Tibial nerve (tissue), 4 donors: ENCODE results near the gene KHDRBS1. TPM values are rescaled to one million over a fixed set of nuclear protein-coding genes. Genes with fewer than 3 reads are reported as not detected.
"Not testable (repeated sequence)": the region's sequence is repeated elsewhere in the genome, so short reads cannot be mapped to it uniquely, and the experiment has no call there.

Source experiments
- DNase-seq, 2 donors: peaks; one replicate each; pipeline ENCODE4 v3.0.0-alpha.2; 2019; ENCODE audit warnings: low spot score in 2 of 2
- H3K27ac ChIP-seq, 4 donors: fragments of 200-600 bp; sonication (generic) in 3 of 4; one replicate each; pipeline ENCODE4 v1.5.1; 2017 to 2019; ENCODE audit warnings: mild to moderate bottlenecking in 1 of 4
- H3K27me3 ChIP-seq, 2 donors: fragments of 200-600 bp; sonication (generic) in 1 of 2; one replicate each; pipeline versions ENCODE4 v1.5.1 to v1.6.0; 2017 to 2019
- H3K36me3 ChIP-seq, 3 donors: fragments of 200-600 bp; sonication (generic); one replicate each; pipeline ENCODE4 v1.5.1; 2018 to 2019
- H3K4me1 ChIP-seq, 4 donors: fragments of 200-600 bp; sonication (generic) in 3 of 4; one replicate each; pipeline ENCODE4 v1.5.1; 2017 to 2019
- H3K4me3 ChIP-seq, 4 donors: fragments of 200-600 bp; sonication (generic) in 3 of 4; one replicate each; pipeline ENCODE4 v1.5.1; 2017 to 2019; ENCODE audit warnings: mild to moderate bottlenecking in 1 of 4, moderate library complexity in 1 of 4
- H3K9me3 ChIP-seq, 4 donors: fragments of 200-600 bp; sonication (generic) in 3 of 4; one replicate each; pipeline ENCODE4 v1.5.1; 2017 to 2019
- CTCF ChIP-seq, 5 experiments: fragments of 200-600 bp in 3 of 5; fragments of 450-650 bp in 2 of 5; sonication (generic) in 3 of 5; IDR thresholded peaks; one replicate each; pipeline ENCODE4 v1.5.1; 2016 to 2019; ENCODE audit warnings: antibody characterized with exemption in 5 of 5, mild to moderate bottlenecking in 3 of 5, moderate library complexity in 2 of 5
- EP300 ChIP-seq, 2 donors: sonication (generic); formaldehyde crosslinking; IDR thresholded peaks; one replicate each; pipeline ENCODE4 v1.6.1; 2017; ENCODE audit warnings: antibody characterized with exemption in 2 of 2, mild to moderate bottlenecking in 1 of 2
- POLR2A ChIP-seq, 2 donors: fragments of 450-650 bp; IDR thresholded peaks; one replicate each; pipeline ENCODE4 v1.6.1; 2017; ENCODE audit warnings: antibody characterized with exemption in 2 of 2, mild to moderate bottlenecking in 2 of 2, moderate library complexity in 2 of 2
- WGBS, 2 donors: methylation state at CpG; one replicate each; pipeline ENCODE4 v1.1.5; 2018; 5-methylcytosine and 5-hydroxymethylcytosine counted together
- total RNA-seq, 4 donors: library from RNA; depleted of rRNA; stranded (reverse); fragments of >200 nt; gene quantifications; one replicate each; pipeline ENCODE4 v1.1.0, GENCODE V29; 2016

KHDRBS1 gene
- total RNA-seq, 4 donors from 2014 or later: 61.5 to 92.6 (median 78.6) TPM

- no peaks in the 10 kb centered on the region for H3K27me3 ChIP-seq
- DNase-seq: no peak
- H3K4me3 ChIP-seq: no peak overlapping the region
- H3K27ac ChIP-seq: no peak overlapping the region
- no peaks in the 10 kb centered on the region for H3K9me3 ChIP-seq
- TF ChIP-seq POLR2A (IDR thresholded peaks at IDR 0.05) (no peak), CTCF (IDR thresholded peaks at IDR 0.05) (no peak), EP300 (IDR thresholded peaks at IDR 0.05) (no peak)
- no peaks in the 10 kb centered on the region for H3K36me3 ChIP-seq
- H3K4me1 ChIP-seq: peaks cover 0 to 13% (median 0%) of the 10 kb centered on the region in 4 donors
- 81% methylated on average over 3 of the region's 3 CpGs for WGBS, 2 donors
Measured at GRCh38 chr1:31995263-31995662, 18.4 kb upstream of the KHDRBS1 start.

DNA sequence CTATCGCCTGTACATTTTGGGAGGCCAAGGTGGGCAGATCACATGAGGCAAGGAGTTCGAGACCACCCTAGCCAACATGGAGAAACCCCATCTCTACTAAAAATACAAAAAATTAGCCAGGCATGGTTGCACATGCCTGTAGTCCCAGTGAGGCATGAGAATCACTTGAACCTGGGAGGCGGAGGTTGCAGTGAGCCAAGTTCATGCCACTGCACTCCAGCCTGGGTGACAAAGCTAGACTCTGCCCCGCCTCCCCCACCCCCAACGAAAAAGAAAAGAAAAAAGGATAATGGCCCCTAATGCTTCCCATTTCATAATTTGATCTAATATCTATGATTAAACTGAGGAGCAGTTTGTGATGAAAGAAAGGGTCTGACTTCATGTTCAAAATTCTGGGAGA lies 17.5 kb upstream of the KHDRBS1 start:
- whole genome bisulfite sequencing, 2 donors: 85 to 89% methylated on average over 5 of the region's 5 CpGs
- not testable (repeated sequence) for DNase-seq, H3K27ac ChIP-seq, H3K36me3 ChIP-seq, H3K27me3 ChIP-seq, H3K4me1 ChIP-seq, H3K9me3 ChIP-seq, H3K4me3 ChIP-seq

DNA sequence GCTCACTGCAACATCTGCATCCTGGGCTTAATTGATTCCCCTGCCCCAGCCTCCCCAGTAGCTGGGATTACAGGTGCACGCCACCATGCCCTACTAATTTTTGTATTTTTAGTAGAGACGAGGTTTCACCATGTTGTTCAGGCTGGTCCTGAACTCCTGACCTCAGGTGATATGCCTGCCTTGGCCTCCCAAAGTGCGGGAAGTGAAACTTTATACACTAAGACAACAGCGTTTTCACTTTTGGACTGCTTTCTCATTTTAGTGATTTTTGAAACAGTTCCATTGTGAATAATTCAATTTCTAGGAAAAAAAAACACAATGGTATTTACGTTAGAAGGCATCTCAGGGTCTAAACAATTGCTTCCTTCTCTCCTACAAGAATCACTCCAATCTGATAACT lies 11.8 kb upstream of the KHDRBS1 start:
- Histone ChIP-seq H3K27ac (peak overlapping the region in 1 of 4 donors; percentile 25), H3K4me3 (no peak overlapping the region), H3K27me3 (no peaks in the 10 kb centered on the region), H3K36me3 (no peaks in the 10 kb centered on the region), H3K4me1 (peaks cover 0 to 5% (median 0%) of the 10 kb centered on the region in 4 donors), H3K9me3 (no peaks in the 10 kb centered on the region)
- WGBS, 2 donors: 56 to 61% methylated on average over 5 of the region's 5 CpGs
- no peak for TF ChIP-seq POLR2A (IDR thresholded peaks at IDR 0.05)
- TF ChIP-seq EP300 (IDR thresholded peaks at IDR 0.05): no peak
- no peak for TF ChIP-seq CTCF (IDR thresholded peaks at IDR 0.05)
- DNase-seq: no peak

GRCh38 chr1:32002285-32002684 lies 11.4 kb upstream of the KHDRBS1 start:
- WGBS, 2 donors: 18 to 43% methylated on average over 4 of the region's 4 CpGs
- H3K27ac ChIP-seq: peak overlapping the region in 1 of 4 donors; percentile 25
- H3K9me3 ChIP-seq, H3K4me3 ChIP-seq, DNase-seq, H3K36me3 ChIP-seq, H3K4me1 ChIP-seq, H3K27me3 ChIP-seq: not testable (repeated sequence)

- TF ChIP-seq CTCF (IDR thresholded peaks at IDR 0.05): no peak
- TF ChIP-seq POLR2A (IDR thresholded peaks at IDR 0.05): no peak
- TF ChIP-seq EP300 (IDR thresholded peaks at IDR 0.05): no peak
- peaks cover 0 to 5% (median 0%) of the 10 kb centered on the region in 4 donors for H3K4me1 ChIP-seq
- no peaks in the 10 kb centered on the region for H3K27me3 ChIP-seq
- no peak for DNase-seq
- H3K36me3 ChIP-seq: no peaks in the 10 kb centered on the region
- H3K27ac ChIP-seq: no peak overlapping the region
- H3K4me3 ChIP-seq: no peak overlapping the region
- H3K9me3 ChIP-seq: no peaks in the 10 kb centered on the region
- WGBS, 2 donors: 88 to 90% methylated on average over 3 of the region's 3 CpGs
Measured at GRCh38 chr1:32005522-32005921, 8.1 kb upstream of the KHDRBS1 start.

DNA sequence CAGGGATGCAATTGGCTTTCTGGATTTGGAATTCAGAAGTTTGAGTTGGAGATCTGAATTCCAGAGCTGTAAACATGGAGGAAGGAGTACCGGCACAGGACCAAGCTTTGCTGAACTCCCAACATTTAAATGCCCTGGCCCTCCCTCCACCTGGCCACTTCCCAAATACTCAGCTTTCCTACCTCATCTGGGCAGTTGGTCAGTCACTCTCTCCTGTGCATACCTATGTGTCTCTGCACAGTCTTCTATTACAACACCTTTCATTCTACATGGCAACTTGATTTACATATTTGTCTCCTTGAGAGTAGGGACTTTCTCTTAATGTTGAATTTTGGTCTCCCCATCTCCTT lies 6.1 kb upstream of the KHDRBS1 start:
- Histone ChIP-seq H3K36me3 (no peaks in the 10 kb centered on the region), H3K27me3 (no peaks in the 10 kb centered on the region)

More for the DNA sequence above, 6.1 kb upstream of the KHDRBS1 start:
- WGBS, 2 donors: 80 to 100% methylated on average over 1 of the region's 1 CpG
- H3K4me1 ChIP-seq: peaks cover 0 to under 1% (median 0%) of the 10 kb centered on the region in 4 donors
- no peak overlapping the region for H3K27ac ChIP-seq
- no peak for DNase-seq
- TF ChIP-seq POLR2A (IDR thresholded peaks at IDR 0.05) (no peak), CTCF (IDR thresholded peaks at IDR 0.05) (no peak), EP300 (IDR thresholded peaks at IDR 0.05) (no peak)
- H3K9me3 ChIP-seq: no peaks in the 10 kb centered on the region
- H3K4me3 ChIP-seq: no peak overlapping the region
